HCT116 (cell line): Measurements from ENCODE around the gene MYOG.

Experiments used
- EZH2 ChIP-seq: fragments of 200-600 bp; sonication (generic); IDR thresholded peaks from 2 replicates; pipeline ENCODE4 v1.6.1; 2017; ENCODE audit warnings: antibody characterized with exemption, mixed run types
- EZH2phosphoT487 ChIP-seq: fragments of 200-600 bp; IDR thresholded peaks from 2 replicates; pipeline ENCODE4 v1.6.1; 2018; ENCODE audit warnings: antibody characterized with exemption, borderline replicate concordance
- JUND ChIP-seq: IDR thresholded peaks from 2 replicates; pipeline ENCODE4 v1.6.1; 2012
- MAX ChIP-seq: IDR thresholded peaks from 2 replicates; pipeline ENCODE4 v1.6.1; 2012
- POLR2AphosphoS5 ChIP-seq: IDR thresholded peaks from 2 replicates; pipeline ENCODE4 v1.6.1; 2011; ENCODE audit warnings: mild to moderate bottlenecking, low read depth, low read length, moderate library complexity
- REST ChIP-seq: IDR thresholded peaks from 2 replicates; pipeline ENCODE4 v1.6.1; 2012; ENCODE audit warnings: low read depth
- TCF7L2 ChIP-seq: IDR thresholded peaks from 2 replicates; pipeline ENCODE4 v1.7.0; 2011; ENCODE audit warnings: borderline replicate concordance, inconsistent platforms; ENCODE audit not compliant: insufficient read depth, insufficient read length; ENCODE audit errors: extremely low read depth
- YY1 ChIP-seq: IDR thresholded peaks from 2 replicates; pipeline ENCODE4 v1.6.1; 2011; ENCODE audit warnings: low read length, low read depth, moderate library complexity, mild to moderate bottlenecking; ENCODE audit not compliant: insufficient replicate concordance; ENCODE audit errors: extremely low read depth
- ZNF274 ChIP-seq: fragments of 200-500 bp; sonication (Bioruptor generic); IDR thresholded peaks from 2 replicates; pipeline ENCODE4 v1.6.1; 2014; ENCODE audit warnings: mild to moderate bottlenecking, low read depth, low read length, inconsistent platforms
- TF ChIP-seq, protein P1 (sequence below), 3 experiments: fragments of 200-600 bp in 1 of 3; sonication (generic) in 1 of 3; IDR thresholded peaks in 2 of 3; conservative IDR thresholded peaks in 1 of 3; 2 replicates each; pipeline ENCODE4 v1.5.1; 2012 to 2017; ENCODE audit warnings: low read depth in 2 of 3, low read length in 2 of 3, antibody characterized with exemption in 1 of 3, borderline replicate concordance in 1 of 3, control low read depth in 1 of 3, mild to moderate bottlenecking in 1 of 3, mixed read lengths in 1 of 3, mixed run types in 1 of 3, moderate library complexity in 1 of 3; ENCODE audit not compliant: insufficient read depth in 1 of 3

- TF ChIP-seq, protein P1, sequence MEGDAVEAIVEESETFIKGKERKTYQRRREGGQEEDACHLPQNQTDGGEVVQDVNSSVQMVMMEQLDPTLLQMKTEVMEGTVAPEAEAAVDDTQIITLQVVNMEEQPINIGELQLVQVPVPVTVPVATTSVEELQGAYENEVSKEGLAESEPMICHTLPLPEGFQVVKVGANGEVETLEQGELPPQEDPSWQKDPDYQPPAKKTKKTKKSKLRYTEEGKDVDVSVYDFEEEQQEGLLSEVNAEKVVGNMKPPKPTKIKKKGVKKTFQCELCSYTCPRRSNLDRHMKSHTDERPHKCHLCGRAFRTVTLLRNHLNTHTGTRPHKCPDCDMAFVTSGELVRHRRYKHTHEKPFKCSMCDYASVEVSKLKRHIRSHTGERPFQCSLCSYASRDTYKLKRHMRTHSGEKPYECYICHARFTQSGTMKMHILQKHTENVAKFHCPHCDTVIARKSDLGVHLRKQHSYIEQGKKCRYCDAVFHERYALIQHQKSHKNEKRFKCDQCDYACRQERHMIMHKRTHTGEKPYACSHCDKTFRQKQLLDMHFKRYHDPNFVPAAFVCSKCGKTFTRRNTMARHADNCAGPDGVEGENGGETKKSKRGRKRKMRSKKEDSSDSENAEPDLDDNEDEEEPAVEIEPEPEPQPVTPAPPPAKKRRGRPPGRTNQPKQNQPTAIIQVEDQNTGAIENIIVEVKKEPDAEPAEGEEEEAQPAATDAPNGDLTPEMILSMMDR (IDR thresholded peaks at IDR 0.05 in 2 of 3, conservative IDR thresholded peaks at IDR 0.05 in 1 of 3; ENCODE audit: borderline replicate concordance in 1 of 3, insufficient read depth in 1 of 3, low read depth in 2 of 3, low read length in 2 of 3) = no peak
- TF ChIP-seq TCF7L2 = no peak
- no peak for TF ChIP-seq MAX
- no peak for TF ChIP-seq EZH2phosphoT487
- TF ChIP-seq YY1 = no peak
- TF ChIP-seq ZNF274 = no peak
- TF ChIP-seq EZH2 = no peak
- no peak for TF ChIP-seq POLR2AphosphoS5
- TF ChIP-seq JUND = no peak
- no peak for TF ChIP-seq REST
Measured at GRCh38 chr1:203100516-203100869, 14.7 kb upstream of the MYOG start.
